Lung (tissue), 12 donors: ENCODE results near the gene FAIM2. TPM values are rescaled to one million over a fixed set of nuclear protein-coding genes. Genes with fewer than 3 reads are reported as not detected.

ENCODE experiments used
- ATAC-seq: fragments of 200-7000 bp; cut with Tn5 transposase; one replicate; pipeline ENCODE4 v1.9.1; 2020; ENCODE audit warnings: moderate number of reproducible peaks; ENCODE audit not compliant: insufficient read depth, low FRiP score
- DNase-seq, 3 donors: peaks; one replicate each; pipeline ENCODE4 v3.0.0-alpha.2; 2013 to 2017
- H3K27ac ChIP-seq, 2 donors: one replicate each; pipeline ENCODE4 v1.5.1; 2013; ENCODE audit warnings: mild to moderate bottlenecking in 2 of 2, moderate library complexity in 2 of 2, control low read depth in 1 of 2, inconsistent platforms in 1 of 2, low read depth in 1 of 2, low read length in 1 of 2
- H3K27me3 ChIP-seq, 3 donors: one replicate each; pipeline ENCODE4 v1.5.1; 2013; ENCODE audit warnings: low read length in 2 of 3; ENCODE audit not compliant: control insufficient read depth in 3 of 3, insufficient read depth in 3 of 3
- H3K36me3 ChIP-seq, 4 donors: one replicate each; pipeline ENCODE4 v1.5.1; 2013; ENCODE audit warnings: low read length in 4 of 4, mild to moderate bottlenecking in 1 of 4, moderate library complexity in 1 of 4; ENCODE audit not compliant: control insufficient read depth in 4 of 4, insufficient read depth in 4 of 4
- H3K4me1 ChIP-seq, 5 donors: one replicate each; pipeline ENCODE4 v1.5.1; 2013; ENCODE audit warnings: low read length in 5 of 5, mild to moderate bottlenecking in 2 of 5, moderate library complexity in 1 of 5; ENCODE audit not compliant: control insufficient read depth in 5 of 5, insufficient read depth in 5 of 5
- H3K4me3 ChIP-seq: one replicate; pipeline ENCODE4 v1.5.1; 2013; ENCODE audit warnings: mild to moderate bottlenecking, control low read depth, moderate library complexity
- H3K9ac ChIP-seq, 2 donors: one replicate each; pipeline ENCODE4 v1.5.1; 2013; ENCODE audit warnings: low read length in 2 of 2, control low read depth in 1 of 2; ENCODE audit not compliant: insufficient read depth in 1 of 2
- H3K9me3 ChIP-seq, 4 donors: one replicate each; pipeline ENCODE4 v1.5.1; 2013; ENCODE audit warnings: low read length in 3 of 4, mild to moderate bottlenecking in 1 of 4, moderate library complexity in 1 of 4; ENCODE audit not compliant: control insufficient read depth in 4 of 4, insufficient read depth in 3 of 4
- CTCF ChIP-seq: IDR thresholded peaks from 2 replicates; pipeline ENCODE4 v1.5.1; 2012; ENCODE audit warnings: mild to moderate bottlenecking; ENCODE audit errors: control extremely low read depth, extremely low read depth
- WGBS, 2 donors: extraction: QIAGEN DNeasy Blood & Tissue Kit; methylation state at CpG; one replicate each; pipeline ENCODE4 v1.1.7; 2013; 5-methylcytosine and 5-hydroxymethylcytosine counted together
- polyA plus RNA-seq, 2 donors: library from polyadenylated mRNA; stranded (reverse); fragments of 200-250 nt; gene quantifications; one replicate each; pipeline ENCODE4 v1.2.1, GENCODE V29; 2013
- total RNA-seq, 2 donors: library from RNA; depleted of rRNA in 1 of 2; stranded (reverse); fragments of >200 nt in 1 of 2; gene quantifications; one replicate each; pipeline ENCODE4 v1.2.1, GENCODE V29; 2014 to 2021
- donor health status: control.
- donor health status: control.
- donor health status: Bipolar disorder and iron deficiency.
- donor health status: healthy.
- donor health status: DM: yes; HTN: yes; CAD: no.

Gene FAIM2
- total and polyA plus RNA-seq, 4 donors = 0.46 to 1.4 (median 0.55) TPM

GRCh38 chr12:49876070-49876469 is 27.6 kb downstream of the FAIM2 start:
- Histone ChIP-seq H3K4me1 (peaks cover 0 to 25% (median 13%) of the 10 kb centered on the region in 5 donors), H3K9me3 (peaks cover 0 to 5% (median 0%) of the 10 kb centered on the region in 4 donors), H3K27ac (no peak overlapping the region), H3K9ac (no peak overlapping the region), H3K27me3 (no peaks in the 10 kb centered on the region), H3K4me3 (no peak overlapping the region), H3K36me3 (no peaks in the 10 kb centered on the region)
- DNase-seq (no peak), ATAC-seq (no peak)
- TF ChIP-seq CTCF = no peak
- 95 to 96% methylated on average over 3 of the region's 3 CpGs for WGBS, 2 donors

GRCh38 chr12:49875115-49875720 is 28.5 kb downstream of the FAIM2 start:
- Histone ChIP-seq H3K9me3 (peaks cover 0 to 5% (median 0%) of the 10 kb centered on the region in 4 donors), H3K9ac (no peak overlapping the region), H3K4me1 (peaks cover 0 to 27% (median 13%) of the 10 kb centered on the region in 5 donors), H3K36me3 (no peaks in the 10 kb centered on the region), H3K27me3 (no peaks in the 10 kb centered on the region), H3K4me3 (no peak overlapping the region), H3K27ac (no peak overlapping the region)
- TF ChIP-seq CTCF = no peak
- 93 to 95% methylated on average over 9 of the region's 9 CpGs for WGBS, 2 donors
- no peak for ATAC-seq
- DNase-seq = no peak

GRCh38 chr12:49874142-49874897 is 29.4 kb downstream of the FAIM2 start:
- no peaks in the 10 kb centered on the region for H3K36me3 ChIP-seq
- H3K4me3 ChIP-seq = no peak overlapping the region
- H3K4me1 ChIP-seq = peaks cover 2 to 36% (median 17%) of the 10 kb centered on the region in 5 donors
- H3K9me3 ChIP-seq = no peaks in the 10 kb centered on the region
- no peak for TF ChIP-seq CTCF
- 78 to 84% methylated on average over 12 of the region's 12 CpGs for WGBS, 2 donors
- DNase-seq (no peak), ATAC-seq (no peak)
- H3K9ac ChIP-seq = no peak overlapping the region
- H3K27ac ChIP-seq = no peak overlapping the region
- no peaks in the 10 kb centered on the region for H3K27me3 ChIP-seq
